Epithelial cell of esophagus (primary cell): ENCODE data around the gene ACTC1.

Experiments used
- DNase-seq: peaks from one replicate; pipeline ENCODE4 v3.0.0; 2010; ENCODE audit warnings: low read depth
- H3K4me3 ChIP-seq: 2 replicates; pipeline ENCODE4 v1.5.1; 2011; ENCODE audit warnings: mild to moderate bottlenecking, low read length, control low read depth
- TF ChIP-seq, protein P1 (sequence below): IDR thresholded peaks from 2 replicates; pipeline ENCODE4 v1.5.1; 2011; ENCODE audit warnings: low read depth, mild to moderate bottlenecking, low read length, control low read depth, inconsistent platforms; ENCODE audit not compliant: insufficient read depth; ENCODE audit errors: missing control alignments

Gene ACTC1

DNA sequence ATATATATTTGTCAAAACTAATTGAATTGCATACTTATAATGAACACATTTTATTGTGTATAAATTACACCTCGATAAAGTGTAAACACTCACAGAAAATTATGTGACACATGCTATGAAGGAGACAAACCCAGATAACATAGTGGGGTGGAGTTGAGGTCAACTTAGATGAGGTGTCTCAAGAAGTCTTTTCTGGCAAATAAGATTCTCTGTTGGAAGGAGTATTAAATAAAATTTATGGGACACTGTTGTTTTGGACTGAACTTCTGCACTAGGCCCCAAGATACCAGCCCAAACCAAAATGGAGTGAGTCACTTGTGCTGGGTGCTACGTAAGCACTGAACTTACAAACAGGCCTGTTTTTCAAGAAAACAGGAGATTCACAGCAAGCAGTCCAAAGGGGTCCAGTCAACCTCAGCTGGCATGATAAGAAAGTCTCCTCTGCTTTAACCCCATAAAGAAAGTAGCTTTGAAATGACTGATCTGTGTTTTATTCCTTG lies 18.7 kb downstream of the ACTC1 start:
- H3K4me3 ChIP-seq = no peak overlapping the region
- no peak for DNase-seq
- TF ChIP-seq, protein P1, sequence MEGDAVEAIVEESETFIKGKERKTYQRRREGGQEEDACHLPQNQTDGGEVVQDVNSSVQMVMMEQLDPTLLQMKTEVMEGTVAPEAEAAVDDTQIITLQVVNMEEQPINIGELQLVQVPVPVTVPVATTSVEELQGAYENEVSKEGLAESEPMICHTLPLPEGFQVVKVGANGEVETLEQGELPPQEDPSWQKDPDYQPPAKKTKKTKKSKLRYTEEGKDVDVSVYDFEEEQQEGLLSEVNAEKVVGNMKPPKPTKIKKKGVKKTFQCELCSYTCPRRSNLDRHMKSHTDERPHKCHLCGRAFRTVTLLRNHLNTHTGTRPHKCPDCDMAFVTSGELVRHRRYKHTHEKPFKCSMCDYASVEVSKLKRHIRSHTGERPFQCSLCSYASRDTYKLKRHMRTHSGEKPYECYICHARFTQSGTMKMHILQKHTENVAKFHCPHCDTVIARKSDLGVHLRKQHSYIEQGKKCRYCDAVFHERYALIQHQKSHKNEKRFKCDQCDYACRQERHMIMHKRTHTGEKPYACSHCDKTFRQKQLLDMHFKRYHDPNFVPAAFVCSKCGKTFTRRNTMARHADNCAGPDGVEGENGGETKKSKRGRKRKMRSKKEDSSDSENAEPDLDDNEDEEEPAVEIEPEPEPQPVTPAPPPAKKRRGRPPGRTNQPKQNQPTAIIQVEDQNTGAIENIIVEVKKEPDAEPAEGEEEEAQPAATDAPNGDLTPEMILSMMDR = no peak

DNA sequence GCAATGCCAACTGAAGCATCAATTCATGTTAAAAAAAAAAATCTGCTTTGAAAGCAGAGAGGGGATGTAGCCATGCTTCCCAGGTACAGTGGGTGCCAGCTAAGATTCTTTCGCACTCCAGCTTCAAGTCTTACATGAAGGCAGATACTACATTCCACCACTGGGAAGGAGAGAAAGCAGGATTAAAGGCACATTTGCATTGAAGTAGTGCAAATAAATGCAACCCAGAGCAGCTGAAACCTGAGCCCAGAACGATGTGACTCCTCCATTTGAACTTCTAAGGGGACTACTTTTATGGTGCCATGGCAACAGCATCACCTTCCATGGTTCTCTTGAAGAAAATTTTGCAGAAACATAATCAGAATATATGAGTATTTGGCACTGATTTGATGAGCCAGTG lies 21.4 kb downstream of the ACTC1 start:
- no peak overlapping the region for H3K4me3 ChIP-seq
- TF ChIP-seq, protein P1 = no peak
- DNase-seq = no peak

DNA sequence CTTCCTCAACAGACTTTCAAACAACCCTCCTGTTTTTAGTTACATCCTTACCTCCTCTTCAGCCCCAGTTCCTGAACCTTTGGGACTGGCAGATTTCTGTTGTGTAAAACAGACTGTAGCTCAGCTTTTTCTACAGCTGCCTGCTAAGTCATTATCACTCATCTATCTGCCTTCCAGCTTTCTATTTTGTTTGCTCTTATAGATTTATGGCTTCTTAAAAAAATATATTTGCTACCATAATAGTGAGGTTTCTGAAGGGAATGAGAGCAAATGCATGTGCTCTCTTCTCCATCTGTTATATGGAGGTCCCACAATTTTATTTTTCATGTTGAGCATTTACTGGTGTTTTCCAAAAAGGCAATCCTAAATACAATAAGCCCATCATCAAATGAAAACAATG lies 22.3 kb downstream of the ACTC1 start:
- TF ChIP-seq, protein P1 = no peak
- no peak for DNase-seq
- H3K4me3 ChIP-seq = no peak overlapping the region

DNA sequence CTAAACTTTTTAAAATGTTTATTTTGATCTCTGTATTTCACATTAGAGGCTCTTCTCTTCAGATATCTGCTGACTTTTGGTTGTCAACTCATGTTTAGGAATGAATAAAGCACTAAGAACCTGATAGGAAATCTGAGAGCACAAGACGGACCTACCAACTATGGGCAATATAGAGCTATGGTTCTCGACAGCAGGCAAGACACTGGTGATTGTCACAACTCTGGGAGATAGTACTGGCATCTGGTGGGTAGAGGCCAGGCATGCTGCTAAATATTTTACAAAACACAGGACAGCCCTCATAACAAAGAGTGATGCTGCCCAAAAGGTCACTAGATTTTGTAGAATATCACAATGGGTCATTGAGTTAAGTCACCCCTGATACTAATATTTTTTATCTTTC lies 23.0 kb downstream of the ACTC1 start:
- no peak overlapping the region for H3K4me3 ChIP-seq
- no peak for DNase-seq
- TF ChIP-seq, protein P1 = no peak

DNA sequence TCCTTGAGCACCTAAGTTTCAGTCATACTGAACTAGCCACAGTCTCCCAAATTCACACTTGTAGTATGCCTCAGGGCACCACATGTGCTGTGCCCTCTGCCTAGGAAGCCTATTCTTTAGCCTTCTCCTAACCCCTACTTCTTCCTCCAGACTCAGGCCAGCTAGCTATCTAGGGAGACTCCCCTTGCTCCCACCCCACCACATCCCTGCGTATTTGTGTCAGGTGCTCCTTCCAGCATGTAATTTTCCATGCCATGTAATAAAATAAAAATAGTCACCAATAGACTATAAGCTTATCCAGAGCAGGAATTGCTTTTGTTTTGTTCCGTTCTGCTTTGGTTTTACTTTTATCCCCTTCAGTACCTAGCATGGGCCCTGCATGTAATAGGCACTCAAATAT lies 25.6 kb downstream of the ACTC1 start:
- DNase-seq = no peak
- TF ChIP-seq, protein P1 = no peak
- H3K4me3 ChIP-seq = no peak overlapping the region

DNA sequence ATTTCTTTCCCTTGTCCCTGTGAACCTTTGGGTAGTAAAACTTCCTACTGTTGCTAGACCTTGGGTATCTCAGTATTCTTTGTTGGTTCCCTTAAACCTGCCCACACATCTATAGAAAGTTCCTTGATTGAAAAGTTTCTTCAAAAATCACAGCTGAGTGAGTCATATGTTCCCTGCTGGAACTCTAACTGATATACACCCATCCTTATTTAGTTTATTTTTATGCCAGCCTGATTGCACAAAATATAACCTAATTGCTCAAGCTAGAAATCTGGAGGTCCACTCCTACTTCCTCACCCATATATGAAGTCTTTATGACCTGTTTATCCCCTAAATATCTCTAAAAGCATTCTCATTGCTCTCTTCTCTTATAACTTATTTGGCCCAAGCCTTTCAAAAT lies 26.8 kb downstream of the ACTC1 start:
- TF ChIP-seq, protein P1 = no peak
- H3K4me3 ChIP-seq = no peak overlapping the region
- no peak for DNase-seq

DNA sequence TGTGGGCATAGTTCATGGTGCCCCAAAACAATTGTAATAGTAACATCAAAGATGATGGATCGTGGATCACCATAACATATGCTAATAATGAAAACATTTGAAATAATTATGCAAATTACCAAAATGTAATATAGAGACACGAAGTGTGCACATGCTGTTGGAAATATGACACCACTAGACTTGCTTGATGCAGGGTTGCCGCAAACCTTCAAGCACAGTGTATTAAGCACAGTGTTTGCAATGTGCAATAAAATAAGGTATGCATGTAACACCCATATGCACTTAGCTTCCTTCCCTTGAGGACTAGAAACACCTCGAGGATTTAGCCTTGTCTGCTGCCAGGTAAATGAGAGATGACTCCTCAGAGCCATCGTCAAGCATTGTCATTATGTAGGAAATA lies 29.6 kb downstream of the ACTC1 start:
- TF ChIP-seq, protein P1 = no peak
- no peak for DNase-seq
- no peak overlapping the region for H3K4me3 ChIP-seq
